K562 (cell line): ENCODE data around the gene COG6. TPM values are rescaled to one million over a fixed set of nuclear protein-coding genes. Genes with fewer than 3 reads are reported as not detected.

Experiments
- BRCA1 ChIP-seq, 2 experiments: fragments of 450-650 bp in 1 of 2; sonication (generic) in 1 of 2; formaldehyde crosslinking in 1 of 2; IDR thresholded peaks; 2 replicates each; pipeline versions ENCODE4 v1.5.0 to v1.6.1; 2017 to 2020; ENCODE audit warnings: mild to moderate bottlenecking in 1 of 2, missing genetic modification reagents in 1 of 2
- CBFA2T2 ChIP-seq: fragments of 450-650 bp; conservative IDR thresholded peaks from 2 replicates; pipeline ENCODE4 v1.6.1; 2017; ENCODE audit warnings: mild to moderate bottlenecking
- CREBBP ChIP-seq: IDR thresholded peaks from one replicate; pipeline ENCODE4 v1.6.1; 2012; ENCODE audit warnings: low read depth, mild to moderate bottlenecking, control low read depth, inconsistent platforms, low read length
- E2F5 ChIP-seq: sonication (generic); formaldehyde crosslinking; IDR thresholded peaks from 2 replicates; pipeline ENCODE4 v1.8.0; 2022; ENCODE audit warnings: mild to moderate bottlenecking, missing genetic modification reagents
- E2F6 ChIP-seq, 2 experiments: IDR thresholded peaks; 2 replicates each; pipeline ENCODE4 v1.6.1; 2011; ENCODE audit warnings: borderline replicate concordance in 1 of 2, control low read depth in 1 of 2, low read depth in 1 of 2, low read length in 1 of 2, mild to moderate bottlenecking in 1 of 2, mixed read lengths in 1 of 2, moderate library complexity in 1 of 2; ENCODE audit not compliant: insufficient read depth in 1 of 2, insufficient read length in 1 of 2, poor library complexity in 1 of 2, severe bottlenecking in 1 of 2; ENCODE audit errors: extremely low read depth in 1 of 2
- HNRNPH1 ChIP-seq: fragments of 200-400 bp; formaldehyde crosslinking; optimal IDR thresholded peaks from 2 replicates; pipeline ENCODE3; 2017; ENCODE audit warnings: low read depth, mild to moderate bottlenecking, low read length, moderate library complexity
- MAZ ChIP-seq, 2 experiments: fragments of 450-650 bp in 1 of 2; sonication (generic) in 1 of 2; formaldehyde crosslinking; IDR thresholded peaks in 1 of 2; conservative IDR thresholded peaks in 1 of 2; 2 replicates each; pipeline versions ENCODE4 v1.4.0 to v1.5.0; 2020; ENCODE audit warnings: mild to moderate bottlenecking in 1 of 2, missing genetic modification reagents in 1 of 2
- MCM7 ChIP-seq, 2 experiments: fragments of 450-650 bp; IDR thresholded peaks; 2 replicates each; pipeline ENCODE4 v1.6.1; 2016 to 2018
- MYC ChIP-seq, 2 experiments: fragments of 250-450 bp in 1 of 2; sonication (Bioruptor Pico) in 1 of 2; IDR thresholded peaks; 2 replicates each; pipeline versions ENCODE4 v1.5.1 to v1.6.1; 2012 to 2021; ENCODE audit warnings: low read depth in 2 of 2, borderline replicate concordance in 1 of 2, improper control_type of control experiment in 1 of 2, low read length in 1 of 2, mild to moderate bottlenecking in 1 of 2, moderate library complexity in 1 of 2
- NFYB ChIP-seq: IDR thresholded peaks from 2 replicates; pipeline ENCODE4 v1.6.1; 2011; ENCODE audit warnings: mild to moderate bottlenecking, moderate library complexity; ENCODE audit not compliant: insufficient read length; ENCODE audit errors: extremely low read depth
- RBFOX2 ChIP-seq: fragments of 200-400 bp; formaldehyde crosslinking; IDR thresholded peaks from 2 replicates; pipeline ENCODE4 v1.6.1; 2017; ENCODE audit warnings: low read depth, mild to moderate bottlenecking, low read length, moderate library complexity
- RBM22 ChIP-seq: fragments of 200-400 bp; formaldehyde crosslinking; IDR thresholded peaks from 2 replicates; pipeline ENCODE4 v1.6.1; 2018; ENCODE audit warnings: low read length, low read depth; ENCODE audit not compliant: poor library complexity, severe bottlenecking
- ZNF398 ChIP-seq: fragments of 250-450 bp; sonication (Bioruptor Pico); IDR thresholded peaks from 2 replicates; pipeline ENCODE4 v1.8.0; 2021; ENCODE audit warnings: moderate library complexity, mild to moderate bottlenecking, inconsistent platforms
- ZNF609 ChIP-seq: sonication (generic); formaldehyde crosslinking; IDR thresholded peaks from 2 replicates; pipeline ENCODE4 v1.8.1; 2023; ENCODE audit warnings: missing genetic modification reagents, mild to moderate bottlenecking, borderline replicate concordance
- ZZZ3 ChIP-seq: fragments of 450-650 bp; IDR thresholded peaks from 2 replicates; pipeline ENCODE4 v1.6.1; 2016; ENCODE audit warnings: antibody characterized with exemption, mild to moderate bottlenecking, moderate library complexity
- polyA plus RNA-seq, 8 experiments: library from polyadenylated mRNA; depleted of rRNA in 4 of 8; stranded (reverse) in 5 of 8; unstranded in 3 of 8; fragments of >200 nt; fragmentation: Nextera tagmentation in 2 of 8; fragmentation: Illumina TruSeq in 1 of 8; extraction: Ambion mirVana in 2 of 8; extraction: Trizol in 1 of 8; gene quantifications; 2 replicates each; pipeline versions ENCODE4 v1.2.1 to v1.2.3, GENCODE V29; 2011 to 2014; ENCODE audit warnings: inconsistent platforms in 1 of 8, missing spikeins in 1 of 8
- total RNA-seq, 7 experiments: library from RNA; depleted of rRNA in 6 of 7; stranded (reverse); fragments of >200 nt in 6 of 7; fragmentation: Illumina TruSeq in 2 of 7; extraction: Trizol in 2 of 7; gene quantifications; 2 replicates each; pipeline versions ENCODE4 v1.2.1 to v1.2.3, GENCODE V29; 2011 to 2021; ENCODE audit warnings: low replicate concordance in 1 of 7

Gene COG6
- total and polyA plus RNA-seq, 9 of the 15 experiments (the other 6 are each of a cell fraction or from before 2014, with no cell fraction given): 2.6 to 20.9 (median 9.6) TPM

- TF ChIP-seq ZNF609 (CRISPR knock-in tag): no peak
- no peak for TF ChIP-seq RBM22
- peak; percentile 56 for TF ChIP-seq RBFOX2
- no peak for TF ChIP-seq BRCA1 (IDR thresholded peaks at IDR 0.05)
- TF ChIP-seq BRCA1 (CRISPR knock-in tag; IDR thresholded peaks at IDR 0.05): no peak
- TF ChIP-seq HNRNPH1: no peak
- peak; percentile 17 to 34 for TF ChIP-seq E2F6 (IDR thresholded peaks at IDR 0.05; ENCODE audit: borderline replicate concordance in 1 of 2, extremely low read depth in 1 of 2, insufficient read depth in 1 of 2, insufficient read length in 1 of 2, low read depth in 1 of 2, low read length in 1 of 2, poor library complexity in 1 of 2, severe bottlenecking in 1 of 2)
- peak in 1 of 2 experiments; percentile 60; a peak in 1 of 4 replicates for TF ChIP-seq MAZ (CRISPR knock-in tag; conservative IDR thresholded peaks at IDR 0.05 in 1 of 2, IDR thresholded peaks at IDR 0.05 in 1 of 2)
- no peak for TF ChIP-seq CBFA2T2
- no peak for TF ChIP-seq NFYB
- no peak for TF ChIP-seq ZNF398 (CRISPR knock-in tag)
- no peak for TF ChIP-seq MCM7 (IDR thresholded peaks at IDR 0.05)
- TF ChIP-seq CREBBP: no peak
- TF ChIP-seq E2F5 (CRISPR knock-in tag): no peak
- no peak for TF ChIP-seq ZZZ3
- TF ChIP-seq MYC (IDR thresholded peaks at IDR 0.05; ENCODE audit: low read depth, low read length): no peak
- TF ChIP-seq MYC (CRISPR knock-in tag; IDR thresholded peaks at IDR 0.05; ENCODE audit: borderline replicate concordance, low read depth): no peak
These were observed at the start of gene COG6 (continued) for GRCh38 chr13:39655569-39656324.
